ENCODE measurements around the gene MACROD2.

The MACROD2 gene

DNA sequence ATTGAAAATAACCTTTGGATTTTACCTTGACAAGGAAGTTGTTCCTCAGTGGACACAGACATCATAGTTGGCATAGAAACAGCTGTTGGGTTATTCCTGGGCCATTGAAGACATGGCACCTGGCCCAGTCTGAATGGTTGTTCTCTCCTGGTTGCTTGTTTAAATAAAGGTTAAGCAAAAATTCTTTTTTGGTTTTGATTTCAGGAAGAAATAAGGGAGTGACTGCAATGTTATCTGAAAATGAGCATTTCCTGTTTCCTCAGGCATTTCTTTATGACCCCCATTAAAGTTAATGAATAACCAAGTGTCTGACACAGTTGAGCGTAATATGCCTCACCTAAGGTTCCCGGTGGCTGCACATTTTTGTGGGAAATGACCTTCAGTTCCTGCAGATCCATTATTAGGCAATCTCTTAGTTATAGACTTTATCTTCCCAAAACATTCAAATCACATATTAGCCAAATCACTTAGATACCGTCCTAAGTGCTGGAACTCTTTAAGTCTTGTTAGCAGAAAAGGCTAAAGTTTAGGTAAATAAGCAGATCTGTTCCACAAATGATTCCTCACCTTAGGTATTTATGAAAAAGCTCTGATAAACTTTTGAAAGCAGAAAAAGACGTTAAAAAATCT lies 990.8 kb downstream of the MACROD2 start:
- in situ Hi-C loops (cut with MboI; ENCODE audit: low sequenced_read_pairs, unreplicated experiment) = no loop called here
- TF ChIP-seq, protein P1, sequence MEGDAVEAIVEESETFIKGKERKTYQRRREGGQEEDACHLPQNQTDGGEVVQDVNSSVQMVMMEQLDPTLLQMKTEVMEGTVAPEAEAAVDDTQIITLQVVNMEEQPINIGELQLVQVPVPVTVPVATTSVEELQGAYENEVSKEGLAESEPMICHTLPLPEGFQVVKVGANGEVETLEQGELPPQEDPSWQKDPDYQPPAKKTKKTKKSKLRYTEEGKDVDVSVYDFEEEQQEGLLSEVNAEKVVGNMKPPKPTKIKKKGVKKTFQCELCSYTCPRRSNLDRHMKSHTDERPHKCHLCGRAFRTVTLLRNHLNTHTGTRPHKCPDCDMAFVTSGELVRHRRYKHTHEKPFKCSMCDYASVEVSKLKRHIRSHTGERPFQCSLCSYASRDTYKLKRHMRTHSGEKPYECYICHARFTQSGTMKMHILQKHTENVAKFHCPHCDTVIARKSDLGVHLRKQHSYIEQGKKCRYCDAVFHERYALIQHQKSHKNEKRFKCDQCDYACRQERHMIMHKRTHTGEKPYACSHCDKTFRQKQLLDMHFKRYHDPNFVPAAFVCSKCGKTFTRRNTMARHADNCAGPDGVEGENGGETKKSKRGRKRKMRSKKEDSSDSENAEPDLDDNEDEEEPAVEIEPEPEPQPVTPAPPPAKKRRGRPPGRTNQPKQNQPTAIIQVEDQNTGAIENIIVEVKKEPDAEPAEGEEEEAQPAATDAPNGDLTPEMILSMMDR (IDR thresholded peaks at IDR 0.05; ENCODE audit: borderline replicate concordance, control extremely low read depth, extremely low read depth, insufficient read depth, missing control alignments) = no peak
- no peak for DNase-seq (ENCODE audit: low spot score)

DNA sequence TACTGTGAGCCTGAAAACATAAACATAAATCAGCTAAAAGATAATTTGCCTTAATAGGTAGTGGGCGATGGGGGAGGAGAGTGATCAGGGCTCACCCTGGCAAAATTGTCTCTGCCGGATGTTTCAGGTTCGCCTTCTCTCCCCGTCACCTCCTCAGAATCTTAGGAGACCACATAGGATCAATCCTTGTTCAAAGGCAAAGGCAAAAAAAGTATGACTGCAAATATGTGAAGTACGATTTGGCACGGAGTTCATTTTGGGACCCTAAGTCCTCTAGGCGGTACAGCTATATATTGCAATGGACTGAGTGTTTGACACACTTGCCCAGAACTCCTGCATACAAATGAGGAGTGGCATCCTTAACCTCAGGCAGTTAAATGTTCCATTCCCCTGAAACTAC lies 991.3 kb downstream of the MACROD2 start:
- no peak for DNase-seq (ENCODE audit: low spot score)
- in situ Hi-C loops (cut with MboI; ENCODE audit: low sequenced_read_pairs, unreplicated experiment) = no loop called here
- TF ChIP-seq, protein P1 (IDR thresholded peaks at IDR 0.05; ENCODE audit: borderline replicate concordance, control extremely low read depth, extremely low read depth, insufficient read depth, missing control alignments) = no peak

DNA sequence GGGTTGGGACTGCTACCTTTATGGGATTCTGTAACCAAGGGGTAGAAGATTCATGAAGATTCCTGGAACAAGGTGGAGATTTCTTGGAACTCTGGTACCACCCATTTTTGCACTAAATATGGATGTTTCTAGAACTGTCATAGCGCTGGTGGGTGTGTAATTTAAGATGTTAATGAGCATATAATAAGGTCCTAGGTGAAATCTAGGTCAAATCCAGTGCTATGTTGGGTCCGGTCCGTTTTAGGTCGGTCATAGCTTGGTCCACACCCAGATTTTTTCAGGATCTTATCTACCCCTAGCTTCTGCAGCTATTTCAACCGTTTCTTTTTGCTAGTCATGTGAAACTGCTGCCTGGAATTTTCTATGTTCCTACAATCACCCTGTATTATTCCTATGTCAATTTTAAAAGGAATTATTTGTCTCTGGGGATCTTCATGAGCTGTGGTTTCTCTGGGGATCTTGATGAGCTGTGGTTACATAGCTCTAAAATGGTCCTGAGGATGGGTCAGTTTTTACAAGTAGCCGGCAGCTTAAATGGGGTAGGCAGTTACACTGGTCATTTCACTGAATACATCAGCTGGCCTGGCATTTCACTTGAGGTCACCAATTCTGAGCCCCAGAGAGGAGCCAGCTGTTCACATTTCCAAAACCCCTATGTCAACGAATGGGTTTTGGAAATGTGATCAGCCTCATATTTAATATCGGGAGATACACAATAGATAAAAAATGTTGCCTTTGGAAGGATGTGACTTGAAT lies 994.4 kb downstream of the MACROD2 start:
- in situ Hi-C loops (cut with MboI; ENCODE audit: low sequenced_read_pairs, unreplicated experiment) = no loop called here
- DNase-seq (ENCODE audit: low spot score) = no peak
- TF ChIP-seq, protein P1 (IDR thresholded peaks at IDR 0.05; ENCODE audit: borderline replicate concordance, control extremely low read depth, extremely low read depth, insufficient read depth, missing control alignments) = no peak

DNA sequence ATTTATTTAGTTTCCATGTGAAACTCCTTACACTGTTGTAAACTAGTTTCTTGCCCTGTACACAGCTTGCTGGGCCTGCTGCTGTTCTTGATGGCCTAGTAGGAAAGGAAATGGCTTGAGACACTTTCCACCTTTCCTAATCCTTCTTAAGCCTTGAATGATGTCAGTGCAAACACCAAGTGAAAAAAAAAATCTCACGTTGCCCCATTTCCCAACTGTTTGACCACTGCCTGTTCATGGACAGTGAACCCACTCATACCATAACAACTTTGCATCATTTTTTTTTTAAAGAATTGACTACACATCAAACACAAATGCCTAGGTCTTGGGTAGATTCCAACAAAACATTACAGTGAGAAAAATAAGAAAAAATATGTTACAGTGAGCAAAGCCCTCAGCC lies 995.7 kb downstream of the MACROD2 start:
- no peak for DNase-seq (ENCODE audit: low spot score)
- TF ChIP-seq, protein P1 (IDR thresholded peaks at IDR 0.05; ENCODE audit: borderline replicate concordance, control extremely low read depth, extremely low read depth, insufficient read depth, missing control alignments) = no peak
- in situ Hi-C loops (cut with MboI; ENCODE audit: low sequenced_read_pairs, unreplicated experiment) = no loop called here

DNA sequence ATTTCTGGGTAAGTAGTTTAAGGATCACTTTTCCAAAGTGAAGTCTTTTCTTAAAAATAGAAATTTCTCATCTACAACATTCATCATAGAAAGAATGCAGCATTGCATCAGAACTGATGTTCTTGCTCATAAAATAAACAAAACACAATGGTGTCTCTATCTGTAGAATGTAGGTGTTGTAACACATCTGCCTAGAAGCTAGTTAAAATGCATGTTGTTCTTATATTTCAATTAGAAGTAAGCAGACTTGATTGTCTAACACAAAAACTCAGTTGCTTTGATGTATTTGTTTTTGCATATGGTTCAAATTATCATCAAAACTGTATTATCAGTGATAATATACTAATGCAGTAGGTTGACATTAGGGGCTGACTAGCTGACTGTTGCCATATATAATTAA lies 996.8 kb downstream of the MACROD2 start:
- no peak for DNase-seq (ENCODE audit: low spot score)
- TF ChIP-seq, protein P1 (IDR thresholded peaks at IDR 0.05; ENCODE audit: borderline replicate concordance, control extremely low read depth, extremely low read depth, insufficient read depth, missing control alignments) = no peak
- in situ Hi-C loops (cut with MboI; ENCODE audit: low sequenced_read_pairs, unreplicated experiment) = no loop called here

DNA sequence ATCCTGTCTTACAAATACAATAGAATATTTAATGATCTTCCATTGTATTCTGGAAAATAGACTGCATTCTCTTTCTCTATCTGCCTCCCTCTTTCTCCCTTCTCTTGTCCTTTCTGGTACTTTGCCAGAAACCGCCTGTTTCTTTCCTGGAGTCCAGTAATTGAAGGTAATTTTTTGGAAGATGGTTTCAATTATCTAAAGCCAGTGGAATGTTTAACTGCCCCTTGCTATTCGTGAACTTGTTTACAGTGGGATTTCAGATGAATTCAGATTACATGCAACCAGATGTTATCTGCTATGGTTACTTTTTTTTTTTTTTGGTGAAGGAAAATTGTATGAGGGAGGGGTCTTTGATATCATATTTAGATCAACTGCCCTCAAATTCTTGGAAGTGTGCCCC lies 997.6 kb downstream of the MACROD2 start:
- in situ Hi-C loops (cut with MboI; ENCODE audit: low sequenced_read_pairs, unreplicated experiment) = no loop called here
- TF ChIP-seq, protein P1 (IDR thresholded peaks at IDR 0.05; ENCODE audit: borderline replicate concordance, control extremely low read depth, extremely low read depth, insufficient read depth, missing control alignments) = no peak
- no peak for DNase-seq (ENCODE audit: low spot score)

Data from GM13976 (cell line).